CD4-positive, alpha-beta T cell treated with Interleukin-15 for 4 hours (primary cell): ENCODE measurements around the gene PRICKLE3.
A peak's percentile ranks its signal among the peaks of the same experiment; 100 is the strongest.
"Not testable (repeated sequence)": the region's sequence is repeated elsewhere in the genome, so short reads cannot be mapped to it uniquely, and the experiment has no call there.

Experiments
- DNase-seq: peaks from one replicate; pipeline ENCODE4 v3.0.0-alpha.2; 2020; ENCODE audit warnings: low spot score

The PRICKLE3 gene

GRCh38 chrX:49157194-49157593 is 29.0 kb downstream of the PRICKLE3 start:
- no peak for DNase-seq

- peak; percentile 87 for DNase-seq
Observed at GRCh38 chrX:49155900-49156837, 30.0 kb downstream of the PRICKLE3 start.

- peak; percentile 38 for DNase-seq
Observed at GRCh38 chrX:49155243-49155899, 30.8 kb downstream of the PRICKLE3 start.

- no peak for DNase-seq
Observed at GRCh38 chrX:49153467-49153866, 32.7 kb downstream of the PRICKLE3 start.

GRCh38 chrX:49149291-49149690 is 36.9 kb downstream of the PRICKLE3 start:
- not testable (repeated sequence) for DNase-seq

- DNase-seq: not testable (repeated sequence)
Observed at GRCh38 chrX:49148390-49149100, 37.6 kb downstream of the PRICKLE3 start.

- no peak for DNase-seq
Observed at GRCh38 chrX:49147936-49148335, 38.2 kb downstream of the PRICKLE3 start.

- DNase-seq: no peak
Observed at GRCh38 chrX:49147282-49147681, 38.9 kb downstream of the PRICKLE3 start.

- not testable (repeated sequence) for DNase-seq
Observed at GRCh38 chrX:49143154-49143553, 43.0 kb downstream of the PRICKLE3 start.

- DNase-seq: not testable (repeated sequence)
Observed at GRCh38 chrX:49142264-49142663, 43.9 kb downstream of the PRICKLE3 start.

- no peak for DNase-seq
Observed at GRCh38 chrX:49139713-49140112, 46.5 kb downstream of the PRICKLE3 start.

- no peak for DNase-seq
Observed at GRCh38 chrX:49137492-49137891, 48.7 kb downstream of the PRICKLE3 start.

GRCh38 chrX:49133759-49134158 is 52.4 kb downstream of the PRICKLE3 start:
- no peak for DNase-seq

- not testable (repeated sequence) for DNase-seq
Observed at GRCh38 chrX:49132275-49132674, 53.9 kb downstream of the PRICKLE3 start.

- no peak for DNase-seq
Observed at GRCh38 chrX:49129427-49129826, 56.7 kb downstream of the PRICKLE3 start.

- DNase-seq: not testable (repeated sequence)
Observed at GRCh38 chrX:49127742-49128258, 58.4 kb downstream of the PRICKLE3 start.
